HEK293T (cell line): Measurements from ENCODE around the gene TAF7L.

ENCODE experiments used
- CTCF ChIA-PET: fragments of 350-600 bp; formaldehyde crosslinking; extraction: SDS; loops from one replicate; lab custom pipeline; 2021; ENCODE audit warnings: antibody characterized with exemption, inconsistent platforms; lab: Yijun Ruan, JAX
- POLR2A ChIA-PET: fragments of 350-600 bp; formaldehyde crosslinking; extraction: SDS; loops from one replicate; lab custom pipeline; 2020; ENCODE audit warnings: antibody characterized with exemption, inconsistent platforms; lab: Yijun Ruan, JAX
- DNase-seq: peaks from one replicate; pipeline ENCODE4 v3.0.0; 2012; ENCODE audit warnings: mixed read lengths; ENCODE audit errors: extremely low spot score
- ARNT ChIP-seq: fragments of 450-650 bp; IDR thresholded peaks from 2 replicates; pipeline ENCODE4 v1.6.1; 2017; ENCODE audit warnings: mild to moderate bottlenecking
- BHLHE40 ChIP-seq: fragments of 450-650 bp; IDR thresholded peaks from 2 replicates; pipeline ENCODE4 v1.6.1; 2016; ENCODE audit warnings: mild to moderate bottlenecking, moderate library complexity, borderline replicate concordance
- CTBP1 ChIP-seq: fragments of 450-650 bp; IDR thresholded peaks from 2 replicates; pipeline ENCODE4 v1.6.1; 2016; ENCODE audit warnings: borderline replicate concordance
- ELF4 ChIP-seq: fragments of 450-650 bp; IDR thresholded peaks from 2 replicates; pipeline ENCODE4 v1.6.1; 2017; ENCODE audit warnings: antibody characterized with exemption
- FOXA1 ChIP-seq: fragments of 450-650 bp; IDR thresholded peaks from 2 replicates; pipeline ENCODE4 v1.6.1; 2016; ENCODE audit warnings: mild to moderate bottlenecking
- FOXK2 ChIP-seq: fragments of 450-650 bp; IDR thresholded peaks from 2 replicates; pipeline ENCODE4 v1.6.1; 2016; ENCODE audit warnings: mild to moderate bottlenecking
- FOXM1 ChIP-seq: fragments of 450-650 bp; IDR thresholded peaks from 2 replicates; pipeline ENCODE4 v1.6.1; 2017; ENCODE audit warnings: mild to moderate bottlenecking, borderline replicate concordance
- HDGF ChIP-seq: fragments of 450-650 bp; IDR thresholded peaks from 2 replicates; pipeline ENCODE4 v1.6.1; 2017; ENCODE audit warnings: antibody characterized with exemption, borderline replicate concordance
- L3MBTL2 ChIP-seq: fragments of 450-650 bp; conservative IDR thresholded peaks from 2 replicates; pipeline ENCODE4 v1.6.1; 2016; ENCODE audit warnings: mild to moderate bottlenecking
- LEF1 ChIP-seq: fragments of 450-650 bp; IDR thresholded peaks from 2 replicates; pipeline ENCODE4 v1.6.1; 2017; ENCODE audit warnings: mild to moderate bottlenecking, borderline replicate concordance
- NFRKB ChIP-seq: fragments of 450-650 bp; IDR thresholded peaks from 2 replicates; pipeline ENCODE4 v1.6.1; 2016; ENCODE audit warnings: mild to moderate bottlenecking, moderate library complexity
- SP1 ChIP-seq: fragments of 450-650 bp; IDR thresholded peaks from 2 replicates; pipeline ENCODE4 v1.6.1; 2017
- SUZ12 ChIP-seq: fragments of 450-650 bp; IDR thresholded peaks from 2 replicates; pipeline ENCODE4 v1.6.1; 2016; ENCODE audit warnings: mild to moderate bottlenecking
- TARDBP ChIP-seq: fragments of 450-650 bp; IDR thresholded peaks from 2 replicates; pipeline ENCODE4 v1.6.1; 2016
- ZNF384 ChIP-seq: fragments of 450-650 bp; IDR thresholded peaks from 2 replicates; pipeline ENCODE4 v1.6.1; 2016
- TF ChIP-seq, protein P1 (sequence below): fragments of 450-650 bp; IDR thresholded peaks from 2 replicates; pipeline ENCODE4 v1.6.1; 2016

TAF7L gene

DNA sequence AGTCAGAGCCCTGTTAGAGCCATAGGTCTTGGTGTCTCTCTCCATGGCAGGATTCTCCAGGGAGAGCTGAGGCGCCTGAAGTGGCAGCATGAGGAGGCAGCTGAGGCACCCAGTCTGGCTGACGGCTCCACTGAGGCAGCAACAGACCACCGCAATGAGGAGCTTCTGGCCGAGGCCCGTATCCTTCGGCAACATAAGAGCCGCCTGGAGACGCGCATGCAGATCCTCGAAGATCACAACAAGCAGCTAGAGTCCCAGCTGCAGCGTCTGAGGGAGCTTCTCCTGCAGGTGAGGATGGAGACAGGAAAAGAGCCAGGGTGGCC lies 32.9 kb downstream of the TAF7L start:
- DNase-seq = no peak
- TF ChIP-seq ZNF384 (no peak), FOXM1 (no peak), ELF4 (no peak), ARNT (no peak), LEF1 (no peak), FOXA1 (no peak), FOXK2 (no peak), TARDBP (no peak), CTBP1 (no peak), SUZ12 (no peak), NFRKB (no peak), L3MBTL2 (no peak), SP1 (no peak), HDGF (no peak), BHLHE40 (no peak)
- TF ChIP-seq, protein P1, sequence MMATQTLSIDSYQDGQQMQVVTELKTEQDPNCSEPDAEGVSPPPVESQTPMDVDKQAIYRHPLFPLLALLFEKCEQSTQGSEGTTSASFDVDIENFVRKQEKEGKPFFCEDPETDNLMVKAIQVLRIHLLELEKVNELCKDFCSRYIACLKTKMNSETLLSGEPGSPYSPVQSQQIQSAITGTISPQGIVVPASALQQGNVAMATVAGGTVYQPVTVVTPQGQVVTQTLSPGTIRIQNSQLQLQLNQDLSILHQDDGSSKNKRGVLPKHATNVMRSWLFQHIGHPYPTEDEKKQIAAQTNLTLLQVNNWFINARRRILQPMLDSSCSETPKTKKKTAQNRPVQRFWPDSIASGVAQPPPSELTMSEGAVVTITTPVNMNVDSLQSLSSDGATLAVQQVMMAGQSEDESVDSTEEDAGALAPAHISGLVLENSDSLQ = no peak
- CTCF ChIA-PET = no interaction called here
- POLR2A ChIA-PET = no interaction called here

DNA sequence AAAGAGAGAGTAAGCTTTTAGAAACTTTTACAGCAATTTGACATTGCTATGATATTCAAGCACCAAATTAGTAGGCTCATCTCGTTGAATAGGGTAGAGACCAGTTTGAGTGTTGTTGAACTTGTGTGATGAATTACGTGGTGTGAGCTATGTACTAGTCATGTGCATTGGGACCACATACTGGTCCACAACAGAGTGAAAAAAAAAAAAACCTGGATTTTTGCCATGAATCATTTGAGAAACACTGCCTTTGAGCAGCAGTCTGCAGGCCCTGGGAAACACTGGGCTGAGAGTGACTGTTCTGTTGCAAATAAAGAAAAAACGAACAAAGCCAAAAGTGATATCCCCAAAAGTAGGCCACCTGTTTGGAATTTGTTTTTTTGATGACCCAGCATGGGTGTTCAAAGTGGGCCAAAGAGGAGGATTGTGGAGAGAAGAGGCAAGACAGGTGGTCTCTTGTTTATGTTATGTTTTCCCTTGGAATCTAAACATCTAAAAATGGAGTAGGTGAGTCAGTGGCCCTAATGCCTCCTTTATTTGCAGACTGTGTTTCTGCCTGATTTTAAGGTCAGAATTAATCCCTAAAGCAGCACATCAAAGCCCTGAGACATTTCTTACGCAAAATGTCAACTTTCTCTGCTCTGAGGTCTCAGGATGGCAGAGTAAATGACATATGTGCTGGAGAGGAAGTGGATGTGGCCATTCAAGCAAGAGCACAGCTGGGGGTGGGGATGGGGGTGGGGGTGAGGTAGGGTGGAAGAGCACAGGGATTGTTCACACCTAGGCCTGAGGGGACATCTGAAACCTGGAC lies 33.5 kb downstream of the TAF7L start:
- TF ChIP-seq ARNT = no peak
- TF ChIP-seq, protein P1 = no peak
- TF ChIP-seq SP1 = no peak
- TF ChIP-seq CTBP1 = no peak
- TF ChIP-seq TARDBP = no peak
- no peak for DNase-seq
- POLR2A ChIA-PET = no interaction called here
- CTCF ChIA-PET = no interaction called here

DNA sequence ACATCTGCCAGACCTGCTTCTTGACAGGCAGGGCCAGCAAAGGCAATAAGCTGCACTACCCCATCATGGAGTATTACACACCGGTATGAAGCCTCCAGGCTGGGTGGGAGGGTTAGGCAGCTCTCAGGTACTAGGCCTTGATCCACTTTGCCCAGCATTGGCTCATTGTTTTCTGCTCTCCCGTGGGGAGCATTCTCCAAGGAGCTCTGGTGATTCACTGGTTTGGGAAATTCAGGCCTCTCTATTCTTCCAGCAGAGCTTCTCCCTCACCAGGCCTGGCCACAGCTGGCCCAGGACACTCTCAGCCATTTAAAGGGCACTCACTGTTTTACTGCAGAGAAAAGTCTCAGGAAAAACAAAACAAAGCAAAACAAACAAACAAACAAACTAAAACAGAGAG lies 38.5 kb downstream of the TAF7L start:
- POLR2A ChIA-PET = no interaction called here
- DNase-seq = no peak
- TF ChIP-seq FOXA1 = no peak
- TF ChIP-seq, protein P1 = no peak
- no peak for TF ChIP-seq NFRKB
- no peak for TF ChIP-seq HDGF
- no peak for TF ChIP-seq ARNT
- TF ChIP-seq L3MBTL2 = no peak
- no peak for TF ChIP-seq FOXK2
- TF ChIP-seq SP1 = no peak
- no peak for TF ChIP-seq BHLHE40
- no peak for TF ChIP-seq FOXM1
- CTCF ChIA-PET = no interaction called here

DNA sequence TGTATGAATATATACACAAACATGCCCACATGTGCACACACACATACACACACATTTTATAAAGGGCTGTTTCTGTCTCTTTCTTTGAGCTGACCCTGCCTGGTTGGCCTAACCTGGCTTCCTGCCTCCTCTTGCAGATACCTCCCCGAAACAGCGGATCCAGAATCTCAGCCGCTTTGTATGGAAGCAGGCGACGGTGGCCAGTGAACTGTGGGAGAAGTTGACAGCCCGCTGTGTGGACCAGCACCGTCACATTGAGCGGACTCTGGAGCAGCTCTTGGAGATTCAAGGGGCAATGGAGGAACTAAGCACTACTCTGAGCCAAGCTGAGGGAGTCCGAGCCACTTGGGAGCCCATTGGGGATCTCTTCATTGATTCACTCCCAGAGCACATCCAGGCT lies 49.6 kb downstream of the TAF7L start:
- DNase-seq = no peak
- no peak for TF ChIP-seq NFRKB
- TF ChIP-seq HDGF = no peak
- no peak for TF ChIP-seq SUZ12
- no peak for TF ChIP-seq FOXA1
- no peak for TF ChIP-seq CTBP1
- TF ChIP-seq ARNT = no peak
- TF ChIP-seq, protein P1 = no peak
- TF ChIP-seq BHLHE40 = no peak
- TF ChIP-seq ELF4 = no peak
- TF ChIP-seq SP1 = no peak
- no peak for TF ChIP-seq FOXM1
- TF ChIP-seq LEF1 = no peak
- no peak for TF ChIP-seq TARDBP
- no peak for TF ChIP-seq ZNF384
- TF ChIP-seq FOXK2 = no peak
- TF ChIP-seq L3MBTL2 = no peak
- POLR2A ChIA-PET = no interaction called here
- CTCF ChIA-PET = no interaction called here

DNA sequence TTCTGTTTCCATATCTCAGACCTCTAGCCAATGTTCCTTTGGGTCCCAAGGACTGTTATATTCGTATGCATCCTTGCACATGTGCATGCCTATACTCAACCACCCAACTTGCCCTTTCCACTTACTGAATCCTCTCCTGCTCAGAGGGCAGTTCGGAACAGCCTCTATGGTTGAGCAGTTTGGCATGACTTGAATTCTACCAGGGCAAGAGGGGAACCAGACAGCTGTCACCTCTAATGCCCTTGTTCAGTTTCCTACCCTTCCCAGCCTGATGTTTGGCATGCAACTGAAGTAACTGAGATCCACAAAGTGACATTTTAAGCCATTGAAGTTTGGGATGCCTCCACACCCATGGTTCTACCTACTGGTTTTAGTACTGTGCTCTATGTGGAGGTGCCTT lies 54.1 kb downstream of the TAF7L start:
- DNase-seq = no peak
- TF ChIP-seq LEF1 (no peak), FOXA1 (no peak), SUZ12 (no peak), FOXM1 (no peak), L3MBTL2 (no peak), ELF4 (no peak), NFRKB (no peak), SP1 (no peak), BHLHE40 (no peak), CTBP1 (no peak), ZNF384 (no peak), HDGF (no peak), ARNT (no peak)
- TF ChIP-seq, protein P1 = no peak
- ChIA-PET CTCF (no interaction called here), POLR2A (no interaction called here)
